Hematopoietic multipotent progenitor cell (in vitro differentiated cells): ENCODE results near the gene BAZ1B. TPM values are rescaled to one million over a fixed set of nuclear protein-coding genes. Genes with fewer than 3 reads are reported as not detected.
"Not testable (repeated sequence)": the region's sequence is repeated elsewhere in the genome, so short reads cannot be mapped to it uniquely, and the experiment has no call there.

Experiments
- DNase-seq, 3 donors: peaks; one replicate each; pipeline ENCODE4 v3.0.0-alpha.2; 2011 to 2015; ENCODE audit warnings: low read depth in 2 of 3, low spot score in 2 of 3
- total RNA-seq: library from RNA; depleted of rRNA; stranded (reverse); fragments of >200 nt; gene quantifications from one replicate; pipeline ENCODE4 v1.2.3, GENCODE V29; 2012

The BAZ1B gene
- total RNA-seq, 1 donor, result 22.9 TPM

DNA sequence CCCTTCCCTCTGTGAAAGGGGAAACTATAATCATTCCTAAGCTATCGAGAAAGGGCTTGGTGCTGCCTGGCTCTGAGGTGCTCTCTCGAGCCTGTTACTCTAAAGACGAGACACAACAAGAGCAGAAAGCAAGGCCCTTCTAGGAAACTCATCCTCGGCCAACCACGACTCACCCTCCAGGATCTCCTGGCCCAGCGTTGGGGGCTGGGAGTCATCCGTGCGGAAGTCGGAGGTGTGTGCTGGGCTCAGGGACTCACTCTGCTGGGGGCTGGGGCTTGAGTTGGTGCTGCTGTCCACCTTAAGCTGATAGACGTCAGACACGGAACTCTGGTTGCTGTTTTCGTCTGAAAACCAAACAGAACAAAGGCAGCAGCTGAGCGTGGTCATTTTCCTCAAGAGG is 17.6 kb upstream of the BAZ1B start:
- no peak for DNase-seq

DNA sequence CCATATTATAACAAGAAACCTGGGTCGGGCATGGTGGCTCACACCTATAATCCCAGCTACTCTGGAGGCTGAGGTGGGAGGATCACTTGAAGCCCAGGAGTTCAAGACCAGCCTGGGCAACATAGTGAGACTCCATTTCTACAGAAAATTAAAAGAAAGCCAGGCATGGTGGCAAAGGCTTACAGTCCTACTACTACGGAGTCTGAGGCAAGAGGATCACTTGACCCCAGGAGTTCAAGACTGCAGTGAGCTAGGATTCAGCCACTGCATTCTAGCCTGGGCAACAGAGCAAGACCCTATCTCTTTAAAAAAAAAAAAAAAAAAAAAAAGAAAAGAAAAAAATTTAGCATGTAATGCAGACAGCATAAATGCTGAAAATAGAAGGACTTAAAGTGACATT is 16.4 kb upstream of the BAZ1B start:
- DNase-seq, result not testable (repeated sequence)

DNA sequence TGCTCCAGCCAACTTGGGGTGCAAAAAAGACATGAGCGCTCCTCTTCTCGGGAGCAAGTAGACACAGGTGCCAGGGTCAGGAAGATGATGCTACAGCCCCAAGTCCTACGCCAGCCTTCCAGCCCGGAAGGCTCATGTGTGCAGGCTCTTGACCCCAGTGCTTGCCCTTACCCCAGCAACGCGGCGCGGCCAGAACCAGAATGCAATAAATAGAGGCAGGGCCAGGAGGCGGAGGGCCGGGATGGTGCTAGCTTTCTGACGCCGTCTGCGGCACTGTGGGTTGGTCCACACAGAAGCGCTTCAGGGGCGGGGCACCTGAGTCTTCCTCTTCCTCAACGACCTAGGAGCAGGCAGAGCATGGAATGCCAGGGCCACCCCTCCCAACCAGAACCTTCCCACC is 15.0 kb upstream of the BAZ1B start:
- DNase-seq, result no peak

GRCh38 chr7:73536479-73536878 is 14.4 kb upstream of the BAZ1B start:
- no peak for DNase-seq

GRCh38 chr7:73535918-73536317 is 13.8 kb upstream of the BAZ1B start:
- not testable (repeated sequence) for DNase-seq

- no peak for DNase-seq
These were observed 11.6 kb upstream of the BAZ1B start for GRCh38 chr7:73533742-73534141.

- DNase-seq, result no peak
These were observed 10.1 kb upstream of the BAZ1B start for GRCh38 chr7:73532224-73532623.

DNA sequence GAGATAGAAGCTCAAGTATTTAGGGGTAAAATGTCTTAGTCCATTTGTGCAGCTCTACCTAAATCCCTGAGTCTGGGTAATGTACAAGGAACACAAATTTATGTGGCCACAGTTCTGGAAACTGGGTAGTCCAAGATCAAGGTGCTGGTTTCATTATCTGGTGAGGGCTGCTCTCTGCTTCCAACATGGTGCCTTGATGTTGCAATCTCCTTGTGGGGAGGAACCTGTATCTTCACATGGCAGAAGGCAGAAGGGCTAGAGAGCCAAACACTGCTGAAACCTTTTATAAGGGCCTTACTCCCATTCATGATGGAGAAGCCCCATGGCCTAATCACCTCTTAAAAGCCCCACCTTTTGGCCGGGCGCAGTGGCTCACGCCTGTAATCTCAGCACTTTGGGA is 8.7 kb upstream of the BAZ1B start:
- no peak for DNase-seq

GRCh38 chr7:73526896-73527821 is 5.1 kb upstream of the BAZ1B start:
- DNase-seq, result peak in 2 of 3 donors; percentile 44 to 57

GRCh38 chr7:73526158-73526494 is 4.0 kb upstream of the BAZ1B start:
- not testable (repeated sequence) for DNase-seq

DNA sequence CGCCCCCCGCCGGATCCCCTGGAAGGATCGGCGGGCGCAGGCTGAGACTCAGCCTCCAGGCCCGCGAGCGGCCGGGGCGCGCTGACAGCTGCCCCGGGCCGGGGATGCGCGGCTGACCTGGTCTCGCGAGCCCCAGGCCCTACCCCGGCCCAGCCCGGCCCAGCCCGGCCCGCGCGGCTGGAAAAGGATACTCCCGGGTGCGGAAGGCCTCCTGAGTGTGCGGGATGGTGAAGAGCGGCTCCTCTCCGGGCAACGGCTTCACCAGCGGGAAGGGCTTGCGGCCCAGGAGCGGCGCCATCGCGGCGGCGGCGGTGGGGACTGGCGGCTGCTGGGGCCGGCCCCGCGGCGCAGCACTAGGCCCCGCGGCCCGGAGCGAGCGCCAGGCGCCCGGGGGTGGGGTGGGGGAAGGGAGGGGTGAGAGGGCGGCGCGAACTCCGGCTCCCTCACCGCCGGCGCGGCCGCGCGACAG is 423 bp downstream of the BAZ1B start:
- DNase-seq, result no peak

DNA sequence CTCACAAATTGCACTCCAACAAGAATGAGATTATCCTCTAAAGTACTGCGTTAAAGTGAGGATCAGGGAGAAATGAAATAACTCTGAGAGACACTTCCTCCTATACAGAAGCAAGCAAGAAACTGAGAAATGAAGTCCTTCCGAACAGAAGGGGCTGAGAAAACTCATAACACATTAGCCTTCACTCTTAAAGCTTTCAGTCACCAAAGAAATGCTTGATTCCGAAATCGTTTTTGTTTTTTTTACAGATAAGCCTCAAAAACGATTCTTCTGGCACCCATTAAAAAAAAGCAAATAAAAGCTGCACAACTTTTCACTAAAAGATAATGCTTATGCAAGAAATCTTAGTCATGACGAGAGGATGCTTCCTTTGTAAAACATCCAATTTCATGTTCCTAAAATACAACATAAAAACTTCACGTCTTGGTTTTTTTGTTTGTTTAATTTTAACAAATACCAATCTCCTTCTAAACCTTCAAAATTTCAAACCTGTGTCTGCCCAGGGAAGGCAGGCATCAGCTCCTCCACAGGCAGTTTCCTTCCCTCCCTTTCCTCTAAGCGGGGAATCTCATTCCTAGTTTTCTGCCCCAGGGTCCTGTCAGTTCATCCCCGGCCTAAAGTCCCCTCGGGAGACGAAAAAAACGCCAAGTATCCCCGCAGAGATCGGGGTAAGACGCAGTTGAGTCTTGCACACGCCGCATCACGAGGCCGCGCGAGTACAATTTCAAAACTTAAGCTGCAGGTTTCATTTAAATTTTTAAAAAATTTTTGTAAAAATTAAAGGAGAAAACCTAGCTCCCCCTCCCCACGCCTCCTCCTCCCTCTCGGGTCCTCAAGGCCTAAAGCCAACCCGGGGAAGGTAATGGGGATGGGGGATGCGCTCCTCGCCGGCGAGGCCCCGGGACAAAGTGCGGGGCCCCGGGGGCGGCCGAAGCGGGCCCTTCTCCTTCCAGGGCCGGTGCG is 1.1 kb downstream of the BAZ1B start:
- peak in 1 of 3 donors; percentile 14 for DNase-seq

GRCh38 chr7:73519867-73520672 is 2.0 kb downstream of the BAZ1B start:
- peak in 1 of 3 donors; percentile 18 for DNase-seq

- no peak for DNase-seq
These were observed 3.6 kb downstream of the BAZ1B start for GRCh38 chr7:73518470-73518869.

DNA sequence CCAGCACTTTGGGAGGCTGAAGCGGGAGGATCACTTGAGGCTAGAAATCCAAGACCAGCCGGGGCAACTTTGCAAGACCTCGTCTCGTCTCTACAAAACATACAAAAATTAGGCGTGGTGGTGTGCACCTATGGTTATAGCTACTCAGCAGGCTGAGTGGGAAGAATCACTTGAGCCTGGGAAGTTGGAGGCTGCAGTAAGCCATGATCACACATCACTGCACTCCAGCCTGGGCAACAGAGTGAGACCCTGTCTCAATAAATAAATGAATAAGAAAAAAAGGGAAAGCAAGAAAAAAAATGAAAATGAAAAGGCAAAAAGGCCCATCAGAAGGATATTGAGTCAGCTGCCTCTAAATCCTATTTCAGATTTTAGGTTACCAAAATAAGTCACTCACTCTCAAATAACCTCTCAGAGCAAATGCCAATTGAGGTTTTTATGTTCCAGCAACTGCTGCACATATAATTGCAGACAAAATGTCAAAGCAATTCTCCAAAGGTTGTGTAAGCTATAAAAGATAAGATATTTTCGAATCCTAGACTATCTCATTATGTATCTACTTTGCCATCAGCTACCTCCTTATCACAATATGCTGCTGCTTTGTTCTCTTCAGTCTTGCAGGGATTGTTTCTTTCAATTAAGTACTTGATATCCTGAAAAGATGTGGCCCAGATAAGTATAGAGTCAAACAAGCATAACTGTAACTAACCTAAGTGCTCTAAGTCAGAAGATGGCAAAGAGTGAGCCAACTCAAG is 4.7 kb downstream of the BAZ1B start:
- no peak for DNase-seq

DNA sequence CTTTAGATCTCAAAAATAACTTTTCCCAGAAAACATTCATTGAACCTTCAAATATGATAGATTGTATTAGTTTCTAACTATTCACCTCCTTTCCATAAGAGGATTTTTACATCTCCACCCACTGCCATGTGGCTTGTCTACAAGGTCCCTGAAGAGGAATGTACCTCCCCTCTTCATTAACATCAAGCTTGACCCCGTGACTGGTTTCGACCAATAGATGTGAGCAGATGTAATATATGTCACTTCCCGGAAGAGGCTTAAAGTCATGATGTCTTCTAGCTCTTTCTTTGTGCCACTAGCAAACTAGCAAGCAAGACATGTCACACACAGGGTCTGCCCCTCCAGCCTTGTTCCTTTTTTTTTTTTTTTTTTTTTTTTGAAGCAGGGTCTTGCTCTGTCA is 6.9 kb downstream of the BAZ1B start:
- peak in 2 of 3 donors; percentile 24 to 41 for DNase-seq

- no peak for DNase-seq
These were observed 9.9 kb downstream of the BAZ1B start for GRCh38 chr7:73512018-73512780.

GRCh38 chr7:73509463-73509862 is 12.6 kb downstream of the BAZ1B start:
- DNase-seq, result no peak

DNA sequence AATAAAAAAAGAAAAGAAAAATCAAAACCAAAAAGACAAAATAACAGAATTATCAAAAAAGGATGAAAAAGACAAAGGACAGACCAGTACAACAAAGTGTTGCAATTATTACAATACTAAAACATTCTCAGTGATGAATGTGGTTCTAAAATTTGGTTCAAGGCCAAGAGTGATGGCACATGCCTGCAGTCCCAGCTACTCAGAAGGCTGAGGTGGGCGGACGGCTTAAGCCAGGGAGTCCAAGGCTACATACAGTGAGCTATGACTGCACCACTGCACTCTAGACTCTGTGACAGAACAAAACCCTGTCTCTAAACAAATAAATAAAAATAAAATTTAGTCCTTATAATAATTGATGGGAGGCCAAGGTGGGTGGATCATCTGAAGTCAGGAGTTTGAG is 14.5 kb downstream of the BAZ1B start:
- no peak for DNase-seq
